SK-N-SH (cell line): ENCODE results near the gene GYPA. TPM values are rescaled to one million over a fixed set of nuclear protein-coding genes. Genes with fewer than 3 reads are reported as not detected.

ENCODE experiments used
- CTCF ChIA-PET: fragments of 300-600, 350-600 bp; formaldehyde crosslinking; extraction: SDS; loops from one replicate; lab custom pipeline; 2021; lab: Yijun Ruan, JAX
- POLR2A ChIA-PET: fragments of 350-600 bp; sonication (Branson Sonifier 250); formaldehyde crosslinking; extraction: SDS; loops from one replicate; lab custom pipeline; 2020; ENCODE audit warnings: antibody characterized with exemption, inconsistent platforms; lab: Yijun Ruan, JAX
- DNase-seq: peaks from one replicate; pipeline ENCODE4 v3.0.0; 2012
- H2AFZ ChIP-seq: fragments of 200-600 bp; sonication (generic); 2 replicates; pipeline ENCODE4 v1.8.1; 2016; ENCODE audit warnings: antibody characterized with exemption, mild to moderate bottlenecking, low read depth
- H3F3A ChIP-seq: fragments of 200-600 bp; sonication (generic); replicated peaks from 2 replicates; pipeline ENCODE3; 2016; ENCODE audit warnings: antibody characterized with exemption, mild to moderate bottlenecking; ENCODE audit not compliant: insufficient read depth
- H3K27ac ChIP-seq, 2 experiments: fragments of 200-500 bp in 1 of 2; fragments of 200-600 bp in 1 of 2; sonication (Bioruptor generic) in 1 of 2; sonication (generic), shearing (Covaris generic) in 1 of 2; 2 replicates each; pipeline versions ENCODE4 v1.5.1 to v1.6.1; 2014 to 2016; ENCODE audit warnings: low read depth in 2 of 2, inconsistent platforms in 1 of 2, low read length in 1 of 2, mild to moderate bottlenecking in 1 of 2, mixed read lengths in 1 of 2
- H3K27me3 ChIP-seq: fragments of 200-600 bp; sonication (generic), shearing (Covaris generic); 2 replicates; pipeline ENCODE4 v1.6.1; 2016; ENCODE audit warnings: mixed run types; ENCODE audit not compliant: insufficient read depth
- H3K36me3 ChIP-seq, 2 experiments: fragments of 200-500 bp in 1 of 2; fragments of 200-600 bp in 1 of 2; sonication (Bioruptor generic) in 1 of 2; sonication (generic) in 1 of 2; replicated peaks in 1 of 2; 2 replicates each; pipeline versions ENCODE3 to v1.5.1; 2014 to 2016; ENCODE audit warnings: low read length in 1 of 2, mild to moderate bottlenecking in 1 of 2; ENCODE audit not compliant: insufficient read depth in 2 of 2, control insufficient read depth in 1 of 2
- H3K4me1 ChIP-seq, 2 experiments: fragments of 200-500 bp in 1 of 2; fragments of 200-600 bp in 1 of 2; sonication (Bioruptor generic) in 1 of 2; sonication (generic), shearing (Covaris generic) in 1 of 2; 2 replicates each; pipeline versions ENCODE4 v1.5.1 to v1.6.1; 2014 to 2016; ENCODE audit warnings: low read depth in 1 of 2, low read length in 1 of 2, mixed run types in 1 of 2; ENCODE audit not compliant: insufficient read depth in 2 of 2, control insufficient read depth in 1 of 2
- H3K4me2 ChIP-seq: fragments of 200-600 bp; sonication (generic), shearing (Covaris generic); 2 replicates; pipeline ENCODE4 v1.6.1; 2017; ENCODE audit warnings: mixed run types
- H3K4me3 ChIP-seq, 2 experiments: fragments of 200-500 bp in 1 of 2; fragments of 200-600 bp in 1 of 2; sonication (Bioruptor generic) in 1 of 2; sonication (generic), shearing (Covaris generic) in 1 of 2; 2 replicates each; pipeline versions ENCODE4 v1.5.1 to v1.8.1; 2014 to 2016; ENCODE audit warnings: low read depth in 2 of 2, inconsistent platforms in 1 of 2, low read length in 1 of 2, mild to moderate bottlenecking in 1 of 2, mixed read lengths in 1 of 2, moderate library complexity in 1 of 2
- H3K79me2 ChIP-seq: fragments of 200-600 bp; sonication (generic); 2 replicates; pipeline ENCODE4 v1.8.1; 2017; ENCODE audit warnings: mild to moderate bottlenecking; ENCODE audit not compliant: insufficient read depth
- H3K9ac ChIP-seq: fragments of 200-600 bp; sonication (generic); 2 replicates; pipeline ENCODE4 v1.6.1; 2017; ENCODE audit warnings: mixed run types
- H3K9me2 ChIP-seq: fragments of 200-600 bp; sonication (generic); 2 replicates; pipeline ENCODE4 v1.6.1; 2017; ENCODE audit warnings: mixed run types
- H3K9me3 ChIP-seq: fragments of 200-600 bp; sonication (generic); 2 replicates; pipeline ENCODE4 v1.6.1; 2017; ENCODE audit warnings: mixed run types, mild to moderate bottlenecking, moderate library complexity
- H4K20me1 ChIP-seq: fragments of 200-600 bp; sonication (generic); 2 replicates; pipeline ENCODE4 v1.6.1; 2017; ENCODE audit warnings: mild to moderate bottlenecking, mixed run types; ENCODE audit not compliant: insufficient read depth
- CHD2 ChIP-seq: fragments of 150-350 bp; IDR thresholded peaks from 2 replicates; pipeline ENCODE4 v1.6.1; 2018; ENCODE audit warnings: low read length; ENCODE audit not compliant: partially characterized antibody
- CTCF ChIP-seq: fragments of 200-600 bp; sonication (generic); IDR thresholded peaks from 2 replicates; pipeline ENCODE4 v1.6.1; 2017; ENCODE audit warnings: antibody characterized with exemption, mild to moderate bottlenecking, moderate library complexity
- ELF1 ChIP-seq: IDR thresholded peaks from 2 replicates; pipeline ENCODE4 v1.4.0; 2012
- EP300 ChIP-seq, 2 experiments: IDR thresholded peaks; 2 replicates each; pipeline versions ENCODE4 v1.4.0 to v1.6.1; 2012; ENCODE audit warnings: borderline replicate concordance in 1 of 2, low read depth in 1 of 2, low read length in 1 of 2
- FOXM1 ChIP-seq: IDR thresholded peaks from 2 replicates; pipeline ENCODE4 v1.4.0; 2012; ENCODE audit warnings: low read depth, mild to moderate bottlenecking
- GABPA ChIP-seq: IDR thresholded peaks from 2 replicates; pipeline ENCODE4 v1.4.0; 2012; ENCODE audit warnings: low read depth, mild to moderate bottlenecking
- JUND ChIP-seq: IDR thresholded peaks from 2 replicates; pipeline ENCODE4 v1.4.0; 2012
- MEF2A ChIP-seq: IDR thresholded peaks from 2 replicates; pipeline ENCODE4 v1.4.0; 2012; ENCODE audit warnings: low read depth, borderline replicate concordance
- POLR2AphosphoS5 ChIP-seq: IDR thresholded peaks from 2 replicates; pipeline ENCODE4 v1.6.1; 2012; ENCODE audit warnings: low read depth, low read length
- RFX5 ChIP-seq: IDR thresholded peaks from 2 replicates; pipeline ENCODE4 v1.6.1; 2012; ENCODE audit warnings: mild to moderate bottlenecking, improper control_type of control experiment, low read length
- SIN3A ChIP-seq: IDR thresholded peaks from 2 replicates; pipeline ENCODE4 v1.6.1; 2012; ENCODE audit warnings: low read depth, mild to moderate bottlenecking, low read length, moderate library complexity, borderline replicate concordance
- TCF12 ChIP-seq: IDR thresholded peaks from 2 replicates; pipeline ENCODE4 v1.4.0; 2012
- USF1 ChIP-seq: IDR thresholded peaks from 2 replicates; pipeline ENCODE4 v1.4.0; 2012; ENCODE audit warnings: low read depth, borderline replicate concordance
- WGBS: methylation state at CpG from one replicate; pipeline ENCODE4 v1.1.6; 2017; ENCODE audit warnings: low lambda C conversion rate; 5-methylcytosine and 5-hydroxymethylcytosine counted together
- polyA plus RNA-seq, 3 experiments: library from polyadenylated mRNA; depleted of rRNA; stranded (reverse); fragments of >200 nt; gene quantifications; 2 replicates each; pipeline ENCODE4 v1.2.3, GENCODE V29; 2012
- TF ChIP-seq, protein P1 (sequence below): IDR thresholded peaks from 2 replicates; pipeline ENCODE4 v1.4.0; 2012; ENCODE audit warnings: low read depth
- TF ChIP-seq, protein P2 (sequence below): fragments of 150-350 bp; IDR thresholded peaks from 2 replicates; pipeline ENCODE4 v1.6.1; 2016; ENCODE audit warnings: mild to moderate bottlenecking, low read depth, low read length

Gene GYPA
- polyA plus RNA-seq, 1 of the 3 experiments (the other 2 are of a cell fraction), result not detected

GRCh38 chr4:144183165-144183564 is 42.6 kb upstream of the GYPA start:
- POLR2A ChIA-PET, result no interaction called here
- Histone ChIP-seq H3K27me3 (no peaks in the 10 kb centered on the region), H3F3A (no peaks in the 10 kb centered on the region), H3K4me2 (no peak overlapping the region), H3K9ac (no peak overlapping the region), H3K9me3 (no peaks in the 10 kb centered on the region), H3K27ac (no peak overlapping the region), H3K4me3 (no peak overlapping the region), H4K20me1 (no peaks in the 10 kb centered on the region), H3K4me1 (no peaks in the 10 kb centered on the region), H3K79me2 (no peaks in the 10 kb centered on the region), H3K9me2 (no peaks in the 10 kb centered on the region), H2AFZ (no peak overlapping the region), H3K36me3 (no peaks in the 10 kb centered on the region)
- DNase-seq, result no peak
- TF ChIP-seq TCF12 (no peak), CTCF (no peak), JUND (no peak), RFX5 (no peak), USF1 (no peak), GABPA (no peak), POLR2AphosphoS5 (no peak), SIN3A (no peak), CHD2 (no peak), EP300 (IDR thresholded peaks at IDR 0.05; ENCODE audit: borderline replicate concordance in 1 of 2, low read depth in 1 of 2, low read length in 1 of 2) (no peak), MEF2A (no peak), ELF1 (no peak), FOXM1 (no peak)
- TF ChIP-seq, protein P1, sequence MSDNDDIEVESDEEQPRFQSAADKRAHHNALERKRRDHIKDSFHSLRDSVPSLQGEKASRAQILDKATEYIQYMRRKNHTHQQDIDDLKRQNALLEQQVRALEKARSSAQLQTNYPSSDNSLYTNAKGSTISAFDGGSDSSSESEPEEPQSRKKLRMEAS, result no peak
- TF ChIP-seq, protein P2, sequence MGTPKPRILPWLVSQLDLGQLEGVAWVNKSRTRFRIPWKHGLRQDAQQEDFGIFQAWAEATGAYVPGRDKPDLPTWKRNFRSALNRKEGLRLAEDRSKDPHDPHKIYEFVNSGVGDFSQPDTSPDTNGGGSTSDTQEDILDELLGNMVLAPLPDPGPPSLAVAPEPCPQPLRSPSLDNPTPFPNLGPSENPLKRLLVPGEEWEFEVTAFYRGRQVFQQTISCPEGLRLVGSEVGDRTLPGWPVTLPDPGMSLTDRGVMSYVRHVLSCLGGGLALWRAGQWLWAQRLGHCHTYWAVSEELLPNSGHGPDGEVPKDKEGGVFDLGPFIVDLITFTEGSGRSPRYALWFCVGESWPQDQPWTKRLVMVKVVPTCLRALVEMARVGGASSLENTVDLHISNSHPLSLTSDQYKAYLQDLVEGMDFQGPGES, result no peak
- CTCF ChIA-PET, result no interaction called here
- 8% methylated on average over 2 of the region's 2 CpGs for WGBS

- WGBS, result 22% methylated on average over 8 of the region's 8 CpGs
These were observed 40.9 kb upstream of the GYPA start for GRCh38 chr4:144181391-144181790.

More at GRCh38 chr4:144181391-144181790, 40.9 kb upstream of the GYPA start:
- DNase-seq, result no peak
- Histone ChIP-seq H3K4me3 (no peak overlapping the region), H3K4me2 (no peak overlapping the region), H3K9me3 (no peaks in the 10 kb centered on the region), H2AFZ (no peak overlapping the region), H3K4me1 (no peaks in the 10 kb centered on the region), H3K36me3 (no peaks in the 10 kb centered on the region), H3K9me2 (no peaks in the 10 kb centered on the region), H3K9ac (no peak overlapping the region), H3K27ac (no peak overlapping the region), H3K79me2 (no peaks in the 10 kb centered on the region), H4K20me1 (no peaks in the 10 kb centered on the region), H3F3A (no peaks in the 10 kb centered on the region), H3K27me3 (no peaks in the 10 kb centered on the region)
- ChIA-PET POLR2A (no interaction called here), CTCF (no interaction called here)
- no peak for TF ChIP-seq CHD2
